PC-9 (cell line): ENCODE results near the gene RAF1.
A peak's percentile ranks its signal among the peaks of the same experiment; 100 is the strongest.

ENCODE experiments used
- EZH2 ChIP-seq: fragments of 200-600 bp; sonication (generic); IDR thresholded peaks from 2 replicates; pipeline ENCODE4 v1.8.0; 2017; ENCODE audit warnings: antibody characterized with exemption, low read depth
- TF ChIP-seq, protein P1 (sequence below): fragments of 200-600 bp; sonication (generic); conservative IDR thresholded peaks from 2 replicates; pipeline ENCODE4 v1.6.1; 2017; ENCODE audit warnings: mixed run types, antibody characterized with exemption, mild to moderate bottlenecking, moderate library complexity

GRCh38 chr3:12706504-12707253 lies 42.8 kb upstream of the RAF1 start:
- TF ChIP-seq, protein P1, sequence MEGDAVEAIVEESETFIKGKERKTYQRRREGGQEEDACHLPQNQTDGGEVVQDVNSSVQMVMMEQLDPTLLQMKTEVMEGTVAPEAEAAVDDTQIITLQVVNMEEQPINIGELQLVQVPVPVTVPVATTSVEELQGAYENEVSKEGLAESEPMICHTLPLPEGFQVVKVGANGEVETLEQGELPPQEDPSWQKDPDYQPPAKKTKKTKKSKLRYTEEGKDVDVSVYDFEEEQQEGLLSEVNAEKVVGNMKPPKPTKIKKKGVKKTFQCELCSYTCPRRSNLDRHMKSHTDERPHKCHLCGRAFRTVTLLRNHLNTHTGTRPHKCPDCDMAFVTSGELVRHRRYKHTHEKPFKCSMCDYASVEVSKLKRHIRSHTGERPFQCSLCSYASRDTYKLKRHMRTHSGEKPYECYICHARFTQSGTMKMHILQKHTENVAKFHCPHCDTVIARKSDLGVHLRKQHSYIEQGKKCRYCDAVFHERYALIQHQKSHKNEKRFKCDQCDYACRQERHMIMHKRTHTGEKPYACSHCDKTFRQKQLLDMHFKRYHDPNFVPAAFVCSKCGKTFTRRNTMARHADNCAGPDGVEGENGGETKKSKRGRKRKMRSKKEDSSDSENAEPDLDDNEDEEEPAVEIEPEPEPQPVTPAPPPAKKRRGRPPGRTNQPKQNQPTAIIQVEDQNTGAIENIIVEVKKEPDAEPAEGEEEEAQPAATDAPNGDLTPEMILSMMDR: peak; percentile 85
- no peak for TF ChIP-seq EZH2
